ENCODE data around the gene THEM5. TPM values are rescaled to one million over a fixed set of nuclear protein-coding genes. Genes with fewer than 3 reads are reported as not detected.
"Not testable (repeated sequence)": the region's sequence is repeated elsewhere in the genome, so short reads cannot be mapped to it uniquely, and the experiment has no call there.

Gene THEM5
- total RNA-seq, 1 experiment from 2014 or later: not detected

GRCh38 chr1:151885479-151885878 is 32.0 kb upstream of the THEM5 start (continued):
- TF ChIP-seq CEBPB (IDR thresholded peaks at IDR 0.05; ENCODE audit: low read depth): no peak
- no peak for TF ChIP-seq YY1 (IDR thresholded peaks at IDR 0.05; ENCODE audit: extremely low read depth, insufficient replicate concordance, low read depth, low read length)
- no peak for TF ChIP-seq RAD21 (IDR thresholded peaks at IDR 0.05; ENCODE audit: low read depth)
- no peak for TF ChIP-seq SP1 (IDR thresholded peaks at IDR 0.05; ENCODE audit: low read depth)

DNA sequence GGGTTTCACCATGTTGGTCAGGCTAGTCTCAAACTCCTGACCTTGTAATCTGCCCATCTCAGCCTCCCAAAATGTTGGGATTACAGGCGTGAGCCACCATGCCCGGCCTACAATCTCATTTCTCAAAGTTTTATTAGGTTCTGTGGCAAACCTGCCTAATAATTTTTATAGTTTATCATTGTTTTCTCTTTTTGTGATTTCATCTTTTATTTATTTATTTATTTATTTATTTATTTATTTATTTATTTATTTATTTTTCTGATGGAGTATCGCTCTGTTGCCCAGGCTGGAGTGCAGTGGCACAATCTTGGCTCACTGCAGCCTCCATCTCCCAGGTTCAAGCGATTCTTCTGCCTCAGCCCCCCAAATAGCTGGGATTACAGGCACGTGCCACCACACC is 31.4 kb upstream of the THEM5 start:
- H2AFZ ChIP-seq (ENCODE audit: low read depth, low read length, poor library complexity, severe bottlenecking); H3K79me2 ChIP-seq (ENCODE audit: insufficient read depth, low read length); intact Hi-C loops (cut with micrococcal nuclease); POLR2A ChIA-PET; H3K4me3 ChIP-seq (replicated peaks in 1 of 2; ENCODE audit: low read depth in 1 of 2, low read length in 2 of 2); CTCF ChIA-PET; H3K27ac ChIP-seq (ENCODE audit: low read depth, low read length); DNase-seq (ENCODE audit: low read depth, low spot score); H3K4me2 ChIP-seq (ENCODE audit: low read length); ATAC-seq; BruUV-seq (replicated peaks); H3K9me2 ChIP-seq (ENCODE audit: insufficient read depth); H3K9me3 ChIP-seq (ENCODE audit: control insufficient read depth in 1 of 2, insufficient read depth in 1 of 2, low read depth in 1 of 2, low read length in 2 of 2); H3K9ac ChIP-seq (ENCODE audit: low read length); H4K20me1 ChIP-seq (ENCODE audit: insufficient read depth); RAD21 ChIA-PET (ENCODE audit: low non-redundant PET in 1 of 2, low total read pairs in 2 of 2, uncharacterized antibody in 2 of 2, unreplicated experiment in 2 of 2); H3K27me3 ChIP-seq (ENCODE audit: insufficient read depth, low read length): not testable (repeated sequence)
- peaks cover 8 to 12% of the 10 kb centered on the region in 2 experiments; a peak in 2 of 4 replicates for H3K4me1 ChIP-seq (ENCODE audit: control insufficient read depth in 1 of 2, insufficient read depth in 2 of 2, low read length in 2 of 2)
- H3K36me3 ChIP-seq (ENCODE audit: control insufficient read depth in 1 of 2, insufficient read depth in 2 of 2, low read length in 2 of 2): peaks cover 0 to 15% of the 10 kb centered on the region in 2 experiments; a peak in 1 of 4 replicates

DNA sequence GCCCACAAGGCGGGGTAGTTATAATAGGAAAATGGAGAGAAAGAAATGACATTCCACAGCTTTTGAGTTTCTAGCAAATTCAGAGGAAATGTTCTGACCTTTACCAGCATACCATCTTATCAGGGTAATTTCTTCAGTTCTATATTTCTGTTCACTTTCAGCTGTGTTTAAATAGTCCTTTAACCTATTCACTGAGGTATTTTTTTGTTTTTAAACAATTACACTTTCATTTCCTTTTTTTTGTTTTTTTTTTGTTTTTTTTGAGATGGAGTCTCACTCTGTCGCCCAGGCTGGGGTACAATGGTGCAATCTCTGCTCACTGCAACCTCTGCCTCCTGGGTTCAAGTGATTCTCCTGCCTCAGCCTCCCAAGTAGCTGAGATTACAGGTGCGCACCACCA is 30.9 kb upstream of the THEM5 start:
- POLR2A ChIA-PET; ATAC-seq; H3K4me3 ChIP-seq (replicated peaks in 1 of 2; ENCODE audit: low read depth in 1 of 2, low read length in 2 of 2); H3K9me2 ChIP-seq (ENCODE audit: insufficient read depth); H3K4me2 ChIP-seq (ENCODE audit: low read length); CTCF ChIA-PET; intact Hi-C loops (cut with micrococcal nuclease); H3K27ac ChIP-seq (ENCODE audit: low read depth, low read length); H4K20me1 ChIP-seq (ENCODE audit: insufficient read depth); H2AFZ ChIP-seq (ENCODE audit: low read depth, low read length, poor library complexity, severe bottlenecking); H3K79me2 ChIP-seq (ENCODE audit: insufficient read depth, low read length); H3K9me3 ChIP-seq (ENCODE audit: control insufficient read depth in 1 of 2, insufficient read depth in 1 of 2, low read depth in 1 of 2, low read length in 2 of 2); BruUV-seq (replicated peaks); RAD21 ChIA-PET (ENCODE audit: low non-redundant PET in 1 of 2, low total read pairs in 2 of 2, uncharacterized antibody in 2 of 2, unreplicated experiment in 2 of 2); DNase-seq (ENCODE audit: low read depth, low spot score); H3K27me3 ChIP-seq (ENCODE audit: insufficient read depth, low read length); H3K9ac ChIP-seq (ENCODE audit: low read length): not testable (repeated sequence)
- peaks cover 0 to 15% of the 10 kb centered on the region in 2 experiments; a peak in 1 of 4 replicates for H3K36me3 ChIP-seq (ENCODE audit: control insufficient read depth in 1 of 2, insufficient read depth in 2 of 2, low read length in 2 of 2)
- H3K4me1 ChIP-seq (ENCODE audit: control insufficient read depth in 1 of 2, insufficient read depth in 2 of 2, low read length in 2 of 2): peaks cover 8 to 12% of the 10 kb centered on the region in 2 experiments; a peak in 2 of 4 replicates

DNA sequence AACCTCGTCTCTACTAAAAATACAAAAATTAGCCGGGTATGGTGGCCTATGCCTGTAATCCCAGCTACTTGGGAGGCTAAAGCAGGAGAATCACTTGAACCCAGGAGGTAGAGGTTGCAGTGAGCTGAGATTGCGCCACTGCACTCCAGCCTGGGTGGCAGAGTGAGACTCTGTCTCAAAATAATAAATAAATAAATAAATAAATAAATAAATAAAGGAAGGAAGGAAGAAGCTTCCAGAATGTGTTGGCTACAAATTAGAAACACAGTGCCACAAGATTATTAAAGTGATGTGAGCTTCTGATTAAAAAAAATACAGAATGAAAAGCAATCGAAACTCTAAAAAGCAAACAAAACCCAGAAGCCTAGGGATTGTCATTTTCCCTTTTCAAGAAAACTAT is 30.4 kb upstream of the THEM5 start:
- H2AFZ ChIP-seq (ENCODE audit: low read depth, low read length, poor library complexity, severe bottlenecking); ATAC-seq; DNase-seq (ENCODE audit: low read depth, low spot score); CTCF ChIA-PET; H3K27ac ChIP-seq (ENCODE audit: low read depth, low read length); H3K9ac ChIP-seq (ENCODE audit: low read length); POLR2A ChIA-PET; H3K9me2 ChIP-seq (ENCODE audit: insufficient read depth); RAD21 ChIA-PET (ENCODE audit: low non-redundant PET in 1 of 2, low total read pairs in 2 of 2, uncharacterized antibody in 2 of 2, unreplicated experiment in 2 of 2); H3K79me2 ChIP-seq (ENCODE audit: insufficient read depth, low read length); BruUV-seq (replicated peaks); H3K9me3 ChIP-seq (ENCODE audit: control insufficient read depth in 1 of 2, insufficient read depth in 1 of 2, low read depth in 1 of 2, low read length in 2 of 2); H3K27me3 ChIP-seq (ENCODE audit: insufficient read depth, low read length); H3K4me3 ChIP-seq (replicated peaks in 1 of 2; ENCODE audit: low read depth in 1 of 2, low read length in 2 of 2); intact Hi-C loops (cut with micrococcal nuclease); H3K4me2 ChIP-seq (ENCODE audit: low read length); H4K20me1 ChIP-seq (ENCODE audit: insufficient read depth): not testable (repeated sequence)
- Histone ChIP-seq H3K36me3 (ENCODE audit: control insufficient read depth in 1 of 2, insufficient read depth in 2 of 2, low read length in 2 of 2) (peaks cover 0 to 15% of the 10 kb centered on the region in 2 experiments; a peak in 1 of 4 replicates), H3K4me1 (ENCODE audit: control insufficient read depth in 1 of 2, insufficient read depth in 2 of 2, low read length in 2 of 2) (peaks cover 8 to 12% of the 10 kb centered on the region in 2 experiments; a peak in 2 of 4 replicates)

- H2AFZ ChIP-seq (ENCODE audit: low read depth, low read length, poor library complexity, severe bottlenecking); H3K9me3 ChIP-seq (ENCODE audit: control insufficient read depth in 1 of 2, insufficient read depth in 1 of 2, low read depth in 1 of 2, low read length in 2 of 2); H3K4me2 ChIP-seq (ENCODE audit: low read length); ATAC-seq; H3K9ac ChIP-seq (ENCODE audit: low read length); H3K79me2 ChIP-seq (ENCODE audit: insufficient read depth, low read length); H3K27me3 ChIP-seq (ENCODE audit: insufficient read depth, low read length); H3K27ac ChIP-seq (ENCODE audit: low read depth, low read length); CTCF ChIA-PET; H3K4me3 ChIP-seq (replicated peaks in 1 of 2; ENCODE audit: low read depth in 1 of 2, low read length in 2 of 2); intact Hi-C loops (cut with micrococcal nuclease); RAD21 ChIA-PET (ENCODE audit: low non-redundant PET in 1 of 2, low total read pairs in 2 of 2, uncharacterized antibody in 2 of 2, unreplicated experiment in 2 of 2); DNase-seq (ENCODE audit: low read depth, low spot score); H3K9me2 ChIP-seq (ENCODE audit: insufficient read depth); H4K20me1 ChIP-seq (ENCODE audit: insufficient read depth); BruUV-seq (replicated peaks); POLR2A ChIA-PET: not testable (repeated sequence)
- peaks cover 8 to 12% of the 10 kb centered on the region in 2 experiments; a peak in 2 of 4 replicates for H3K4me1 ChIP-seq (ENCODE audit: control insufficient read depth in 1 of 2, insufficient read depth in 2 of 2, low read length in 2 of 2)
- H3K36me3 ChIP-seq (ENCODE audit: control insufficient read depth in 1 of 2, insufficient read depth in 2 of 2, low read length in 2 of 2): peaks cover 0 to 11% of the 10 kb centered on the region in 2 experiments; a peak in 1 of 4 replicates
Measured at GRCh38 chr1:151882918-151883317, 29.4 kb upstream of the THEM5 start.
